Activated CD8-positive, alpha-beta memory T cell treated with anti-CD3 and anti-CD28 coated beads for 4 hours (primary cell): Measurements from ENCODE around the gene NCF4.

Experiments
- DNase-seq, 2 donors: peaks; one replicate each; pipeline ENCODE4 v3.0.0-alpha.2; 2020; ENCODE audit warnings: low read depth in 2 of 2

NCF4 gene

GRCh38 chr22:36922105-36922608 lies 61.4 kb downstream of the NCF4 start:
- no peak for DNase-seq

- DNase-seq = no peak
These were observed 61.9 kb downstream of the NCF4 start for GRCh38 chr22:36922711-36923110.

- no peak for DNase-seq
These were observed 62.5 kb downstream of the NCF4 start for GRCh38 chr22:36923131-36923788.

GRCh38 chr22:36924151-36924698 lies 63.4 kb downstream of the NCF4 start:
- DNase-seq = no peak

- DNase-seq = no peak
These were observed 64.8 kb downstream of the NCF4 start for GRCh38 chr22:36925388-36926290.

GRCh38 chr22:36926309-36926708 lies 65.5 kb downstream of the NCF4 start:
- DNase-seq = no peak

GRCh38 chr22:36926721-36927435 lies 66.1 kb downstream of the NCF4 start:
- DNase-seq = no peak
